ENCODE data around the gene DNAJB11. TPM values are rescaled to one million over a fixed set of nuclear protein-coding genes. Genes with fewer than 3 reads are reported as not detected.
"Not testable (repeated sequence)": the region's sequence is repeated elsewhere in the genome, so short reads cannot be mapped to it uniquely, and the experiment has no call there.

The DNAJB11 gene
- total and polyA plus RNA-seq, 7 donors, result 10.8 to 73.3 (median 23.5) TPM

GRCh38 chr3:186571644-186572013 is 1.1 kb downstream of the DNAJB11 start:
- TF ChIP-seq POLR2A (IDR thresholded peaks at IDR 0.05) (no peak), EP300 (IDR thresholded peaks at IDR 0.05) (no peak), POLR2AphosphoS5 (IDR thresholded peaks at IDR 0.05) (no peak)
- TF ChIP-seq, protein P1, sequence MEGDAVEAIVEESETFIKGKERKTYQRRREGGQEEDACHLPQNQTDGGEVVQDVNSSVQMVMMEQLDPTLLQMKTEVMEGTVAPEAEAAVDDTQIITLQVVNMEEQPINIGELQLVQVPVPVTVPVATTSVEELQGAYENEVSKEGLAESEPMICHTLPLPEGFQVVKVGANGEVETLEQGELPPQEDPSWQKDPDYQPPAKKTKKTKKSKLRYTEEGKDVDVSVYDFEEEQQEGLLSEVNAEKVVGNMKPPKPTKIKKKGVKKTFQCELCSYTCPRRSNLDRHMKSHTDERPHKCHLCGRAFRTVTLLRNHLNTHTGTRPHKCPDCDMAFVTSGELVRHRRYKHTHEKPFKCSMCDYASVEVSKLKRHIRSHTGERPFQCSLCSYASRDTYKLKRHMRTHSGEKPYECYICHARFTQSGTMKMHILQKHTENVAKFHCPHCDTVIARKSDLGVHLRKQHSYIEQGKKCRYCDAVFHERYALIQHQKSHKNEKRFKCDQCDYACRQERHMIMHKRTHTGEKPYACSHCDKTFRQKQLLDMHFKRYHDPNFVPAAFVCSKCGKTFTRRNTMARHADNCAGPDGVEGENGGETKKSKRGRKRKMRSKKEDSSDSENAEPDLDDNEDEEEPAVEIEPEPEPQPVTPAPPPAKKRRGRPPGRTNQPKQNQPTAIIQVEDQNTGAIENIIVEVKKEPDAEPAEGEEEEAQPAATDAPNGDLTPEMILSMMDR (IDR thresholded peaks at IDR 0.05), result no peak
- H3K4me1 ChIP-seq, result peaks cover 0 to 33% (median 27%) of the 10 kb centered on the region in 4 donors
- H3K36me3 ChIP-seq, result peaks cover 10 to 46% (median 11%) of the 10 kb centered on the region in 4 donors
- DNase-seq, result no peak
- 14 to 18% methylated on average over 2 of the region's 2 CpGs for WGBS, 2 donors
- peak overlapping the region in 3 of 4 donors; percentile 71 to 92 (median 90) for H3K4me3 ChIP-seq
- H3K27ac ChIP-seq, result peak overlapping the region in 1 of 4 donors; percentile 95
- intact Hi-C loops (cut with DNase I), result no loop called here
- H3K27me3 ChIP-seq, result no peaks in the 10 kb centered on the region
- H3K9me3 ChIP-seq, result no peaks in the 10 kb centered on the region

DNA sequence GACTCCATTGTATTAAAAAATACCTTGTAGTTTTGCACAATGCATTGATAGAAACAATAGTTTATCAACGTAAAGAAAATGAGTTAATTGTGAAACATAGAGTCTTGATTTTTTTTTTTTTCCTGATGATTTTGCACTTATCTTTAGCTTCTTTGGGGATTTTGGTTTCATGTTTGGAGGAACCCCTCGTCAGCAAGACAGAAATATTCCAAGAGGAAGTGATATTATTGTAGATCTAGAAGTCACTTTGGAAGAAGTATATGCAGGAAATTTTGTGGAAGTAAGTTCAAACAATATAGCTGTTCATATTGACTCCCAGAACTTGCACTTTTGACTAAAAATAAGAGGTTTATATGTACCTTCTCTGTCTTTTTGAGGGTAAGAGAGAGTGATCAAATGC is 7.0 kb downstream of the DNAJB11 start:
- TF ChIP-seq, protein P1 (IDR thresholded peaks at IDR 0.05), result no peak
- no peak for TF ChIP-seq POLR2A (IDR thresholded peaks at IDR 0.05)
- no peak for TF ChIP-seq POLR2AphosphoS5 (IDR thresholded peaks at IDR 0.05)
- TF ChIP-seq EP300 (IDR thresholded peaks at IDR 0.05), result no peak
- no peak overlapping the region for H3K4me3 ChIP-seq
- no peak overlapping the region for H3K27ac ChIP-seq
- peaks cover 16 to 99% (median 25%) of the 10 kb centered on the region in 4 donors for H3K36me3 ChIP-seq
- H3K4me1 ChIP-seq, result no peaks in the 10 kb centered on the region
- H3K27me3 ChIP-seq, result no peaks in the 10 kb centered on the region
- WGBS, 2 donors, result 89 to 90% methylated on average over 2 of the region's 2 CpGs
- intact Hi-C loops (cut with DNase I), result no loop called here
- no peaks in the 10 kb centered on the region for H3K9me3 ChIP-seq
- DNase-seq, result no peak

DNA sequence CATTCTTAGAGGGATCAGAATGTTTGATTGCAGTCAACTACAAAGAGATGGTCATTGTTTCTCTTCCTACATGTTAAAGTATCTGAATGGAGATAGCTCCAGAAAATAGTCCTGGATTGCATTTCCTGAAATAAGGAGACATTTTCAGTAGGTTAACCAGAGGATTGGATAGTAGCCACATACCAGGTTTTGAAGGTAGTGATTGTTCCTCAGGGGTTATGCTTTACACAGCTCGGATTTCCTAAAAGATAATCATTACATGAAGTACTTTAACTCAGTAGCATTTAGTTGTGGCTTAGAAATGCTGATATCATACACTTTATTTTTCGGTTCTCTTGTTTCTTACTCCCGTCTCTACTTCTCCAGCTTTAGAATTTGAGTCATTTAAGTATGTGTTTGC is 10.3 kb downstream of the DNAJB11 start:
- TF ChIP-seq POLR2AphosphoS5 (IDR thresholded peaks at IDR 0.05), result no peak
- no peak for TF ChIP-seq EP300 (IDR thresholded peaks at IDR 0.05)
- TF ChIP-seq POLR2A (IDR thresholded peaks at IDR 0.05), result no peak
- TF ChIP-seq, protein P1 (IDR thresholded peaks at IDR 0.05), result no peak
- peaks cover 16 to 99% (median 46%) of the 10 kb centered on the region in 4 donors for H3K36me3 ChIP-seq
- intact Hi-C loops (cut with DNase I), result no loop called here
- DNase-seq, result no peak
- H3K27ac ChIP-seq, result no peak overlapping the region
- no peaks in the 10 kb centered on the region for H3K27me3 ChIP-seq
- 93 to 97% methylated on average over 3 of the region's 3 CpGs for WGBS, 2 donors
- H3K4me3 ChIP-seq, result no peak overlapping the region
- no peaks in the 10 kb centered on the region for H3K9me3 ChIP-seq
- no peaks in the 10 kb centered on the region for H3K4me1 ChIP-seq

- Histone ChIP-seq H3K9me3 (no peaks in the 10 kb centered on the region), H3K36me3 (peaks cover 7 to 87% (median 34%) of the 10 kb centered on the region in 4 donors), H3K4me3 (no peak overlapping the region), H3K27me3 (no peaks in the 10 kb centered on the region), H3K27ac (no peak overlapping the region), H3K4me1 (no peaks in the 10 kb centered on the region)
- no peak for TF ChIP-seq EP300 (IDR thresholded peaks at IDR 0.05)
- no peak for TF ChIP-seq POLR2A (IDR thresholded peaks at IDR 0.05)
- no peak for TF ChIP-seq POLR2AphosphoS5 (IDR thresholded peaks at IDR 0.05)
- TF ChIP-seq, protein P1 (IDR thresholded peaks at IDR 0.05), result no peak
- WGBS, 2 donors, result 95 to 96% methylated on average over 6 of the region's 6 CpGs
- no peak for DNase-seq
- intact Hi-C loops (cut with DNase I), result no loop called here
Observed at GRCh38 chr3:186582541-186582940, 12.0 kb downstream of the DNAJB11 start.

DNA sequence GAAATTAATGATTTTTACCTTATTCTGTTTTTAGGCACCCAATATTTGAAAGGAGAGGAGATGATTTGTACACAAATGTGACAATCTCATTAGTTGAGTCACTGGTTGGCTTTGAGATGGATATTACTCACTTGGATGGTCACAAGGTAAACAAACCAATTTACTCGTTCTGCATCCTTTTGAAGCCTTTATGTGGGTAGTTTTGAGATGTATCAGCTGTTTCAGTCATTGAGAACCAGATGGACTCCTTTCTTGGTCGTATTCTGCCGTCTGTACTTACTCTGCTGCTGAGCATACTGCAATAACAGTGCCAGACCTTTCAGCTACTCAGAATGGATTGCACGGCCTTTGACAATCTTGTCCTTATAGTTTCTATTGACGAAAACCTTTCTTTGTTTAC is 13.3 kb downstream of the DNAJB11 start:
- H3K4me3 ChIP-seq, result no peak overlapping the region
- 76 to 81% methylated on average over 5 of the region's 5 CpGs for WGBS, 2 donors
- H3K4me1 ChIP-seq, result no peaks in the 10 kb centered on the region
- no peak for DNase-seq
- TF ChIP-seq, protein P1 (IDR thresholded peaks at IDR 0.05), result no peak
- TF ChIP-seq POLR2AphosphoS5 (IDR thresholded peaks at IDR 0.05) (no peak), POLR2A (IDR thresholded peaks at IDR 0.05) (no peak)
- no peak overlapping the region for H3K27ac ChIP-seq
- no peaks in the 10 kb centered on the region for H3K9me3 ChIP-seq
- no peaks in the 10 kb centered on the region for H3K27me3 ChIP-seq
- peaks cover 7 to 74% (median 28%) of the 10 kb centered on the region in 4 donors for H3K36me3 ChIP-seq
- intact Hi-C loops (cut with DNase I), result no loop called here

DNA sequence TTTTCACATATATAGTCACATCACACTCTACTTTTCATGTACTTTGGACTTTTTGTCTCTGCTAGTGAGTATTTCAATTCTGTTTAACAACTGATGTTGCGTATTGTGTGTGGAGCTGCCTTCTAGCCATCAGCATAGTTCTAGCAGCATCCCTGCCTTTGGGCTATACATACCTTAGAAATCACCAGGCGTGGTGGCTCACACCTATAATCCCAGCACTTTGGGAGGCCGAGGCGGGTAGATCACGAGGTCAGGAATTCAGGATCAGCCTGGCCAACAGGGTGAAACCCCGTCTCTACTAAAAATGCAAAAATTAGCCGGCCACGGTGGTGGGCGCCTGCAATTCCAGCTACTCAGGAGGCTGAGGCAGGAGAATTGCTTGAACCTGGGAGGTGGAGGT is 15.7 kb downstream of the DNAJB11 start:
- H3K27me3 ChIP-seq; intact Hi-C loops (cut with DNase I); H3K9me3 ChIP-seq; H3K27ac ChIP-seq; H3K4me3 ChIP-seq; DNase-seq; H3K4me1 ChIP-seq: not testable (repeated sequence)
- peaks cover 0 to 51% (median 28%) of the 10 kb centered on the region in 4 donors for H3K36me3 ChIP-seq
- 79 to 85% methylated on average over 9 of the region's 9 CpGs for WGBS, 2 donors
